Mammary epithelial cell (primary cell): ENCODE measurements around the gene SLC12A8.

Experiments
- CTCF ChIP-seq, 2 donors: IDR thresholded peaks in 1 of 2; conservative IDR thresholded peaks in 1 of 2; 2 replicates each; pipeline ENCODE4 v1.5.1; 2011 to 2012; ENCODE audit warnings: inconsistent platforms in 2 of 2, low read length in 2 of 2, mild to moderate bottlenecking in 2 of 2, control low read depth in 1 of 2, low read depth in 1 of 2; ENCODE audit not compliant: insufficient read depth in 1 of 2; ENCODE audit errors: extremely low read depth in 1 of 2
- EZH2 ChIP-seq: IDR thresholded peaks from 2 replicates; pipeline ENCODE4 v1.6.1; 2012; ENCODE audit warnings: low read length, inconsistent platforms, borderline replicate concordance

GRCh38 chr3:125188955-125189354 is 23.6 kb downstream of the SLC12A8 start:
- TF ChIP-seq CTCF (conservative IDR thresholded peaks at IDR 0.05 in 1 of 2, IDR thresholded peaks at IDR 0.05 in 1 of 2; ENCODE audit: extremely low read depth in 1 of 2, insufficient read depth in 1 of 2, low read depth in 1 of 2, low read length in 2 of 2) (no peak), EZH2 (no peak)
